IPS-18a (cell line): ENCODE measurements around the gene NLRC3.
"Not testable (repeated sequence)": the region's sequence is repeated elsewhere in the genome, so short reads cannot be mapped to it uniquely, and the experiment has no call there.

Source experiments
- H3K27ac ChIP-seq: one replicate; pipeline ENCODE4 v1.5.1; 2013; ENCODE audit warnings: low read length
- H3K27me3 ChIP-seq: one replicate; pipeline ENCODE4 v1.6.1; 2013; ENCODE audit warnings: mild to moderate bottlenecking, low read length; ENCODE audit not compliant: control insufficient read depth, insufficient read depth
- H3K36me3 ChIP-seq: one replicate; pipeline ENCODE4 v1.6.1; 2013; ENCODE audit warnings: low read depth, low read length; ENCODE audit not compliant: control insufficient read depth
- H3K4me1 ChIP-seq: one replicate; pipeline ENCODE4 v1.6.1; 2013; ENCODE audit warnings: low read depth, low read length; ENCODE audit not compliant: control insufficient read depth
- H3K4me3 ChIP-seq: one replicate; pipeline ENCODE4 v1.5.1; 2013; ENCODE audit warnings: low read length
- H3K9ac ChIP-seq: one replicate; pipeline ENCODE4 v1.6.1; 2013; ENCODE audit warnings: mild to moderate bottlenecking, low read length, moderate library complexity
- H3K9me3 ChIP-seq: one replicate; pipeline ENCODE4 v1.6.1; 2013; ENCODE audit warnings: low read depth, low read length; ENCODE audit not compliant: control insufficient read depth

NLRC3 gene

DNA sequence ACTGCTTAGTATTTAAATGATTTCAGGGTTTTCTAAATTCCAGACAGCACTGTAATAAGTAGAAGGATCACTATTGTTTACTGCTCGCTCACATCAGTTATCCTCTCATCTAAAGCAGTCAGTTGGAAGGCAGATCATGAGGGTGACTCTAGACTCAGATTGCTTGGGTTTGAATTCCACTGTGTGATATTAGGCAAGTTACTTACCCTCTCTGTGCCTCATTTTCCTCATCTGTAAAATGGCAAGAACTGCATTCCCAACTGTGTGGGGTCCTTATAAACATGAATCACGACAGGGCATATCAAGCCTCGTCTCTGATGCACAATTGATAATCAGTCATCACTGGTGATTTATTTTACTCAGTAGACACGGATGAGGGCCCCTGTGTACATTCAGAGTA is 61.3 kb downstream of the NLRC3 start:
- Histone ChIP-seq H3K27ac (no peak overlapping the region), H3K9me3 (no peaks in the 10 kb centered on the region), H3K36me3 (no peaks in the 10 kb centered on the region), H3K4me1 (no peaks in the 10 kb centered on the region), H3K9ac (no peak overlapping the region), H3K4me3 (no peak overlapping the region), H3K27me3 (no peaks in the 10 kb centered on the region)

DNA sequence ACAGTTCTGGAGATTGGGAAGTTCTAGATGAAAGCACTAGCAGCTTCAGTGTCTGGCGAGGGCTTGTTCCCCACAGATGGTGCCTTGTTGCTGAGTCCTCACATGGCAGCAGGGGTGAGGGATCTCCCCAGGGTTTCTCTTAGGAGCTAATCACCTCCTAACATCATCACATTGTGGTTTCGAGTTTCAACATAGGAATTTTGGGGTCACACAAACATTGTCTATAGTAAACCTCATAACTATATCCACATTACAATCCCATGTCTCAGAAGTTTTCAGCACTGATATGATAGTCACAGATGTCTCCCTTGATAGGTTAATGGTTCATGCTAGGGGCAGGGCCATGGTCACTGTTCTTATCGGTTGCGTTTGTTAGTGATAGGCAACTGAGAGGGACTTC is 62.6 kb downstream of the NLRC3 start:
- Histone ChIP-seq H3K36me3 (no peaks in the 10 kb centered on the region), H3K9ac (no peak overlapping the region)

DNA sequence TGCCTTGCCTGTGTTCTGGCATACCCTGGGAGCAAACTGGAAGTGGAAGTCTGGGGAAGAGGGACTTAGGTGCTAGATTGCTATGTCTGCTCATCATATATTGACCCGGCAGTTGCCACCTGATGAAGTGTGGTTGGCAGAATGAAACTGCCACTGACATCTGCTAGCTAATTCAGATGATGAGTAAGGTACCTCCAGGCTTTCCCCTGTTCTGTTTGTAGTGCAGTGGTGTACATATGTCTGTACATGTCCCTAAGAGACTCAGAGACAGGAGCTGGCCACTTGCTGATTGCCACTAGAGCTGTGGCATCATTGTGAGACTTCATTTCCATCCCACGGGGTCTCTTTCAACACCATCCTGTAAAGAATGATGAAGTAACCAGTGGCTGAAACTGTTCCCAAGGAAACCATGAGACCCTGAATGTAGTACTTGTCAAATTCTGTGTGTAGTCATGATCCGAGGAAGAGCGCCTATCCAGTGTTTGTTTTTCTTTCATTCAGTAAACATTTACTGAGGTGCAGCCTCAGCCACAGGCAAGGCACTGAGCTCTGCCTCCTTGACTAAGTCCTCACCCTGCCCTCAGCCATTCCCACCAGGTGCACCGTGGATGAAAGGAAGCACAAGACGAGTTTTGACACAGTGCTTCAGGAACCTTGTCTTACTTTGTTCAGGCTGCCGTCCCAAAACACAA is 63.2 kb downstream of the NLRC3 start:
- no peaks in the 10 kb centered on the region for H3K9me3 ChIP-seq
- no peaks in the 10 kb centered on the region for H3K4me1 ChIP-seq
- H3K36me3 ChIP-seq, result no peaks in the 10 kb centered on the region
- H3K27ac ChIP-seq, result no peak overlapping the region
- no peak overlapping the region for H3K4me3 ChIP-seq
- no peak overlapping the region for H3K9ac ChIP-seq
- no peaks in the 10 kb centered on the region for H3K27me3 ChIP-seq

More for the DNA sequence above, 62.6 kb downstream of the NLRC3 start:
- Histone ChIP-seq H3K27ac (no peak overlapping the region), H3K9me3 (no peaks in the 10 kb centered on the region), H3K4me3 (no peak overlapping the region), H3K4me1 (no peaks in the 10 kb centered on the region), H3K27me3 (no peaks in the 10 kb centered on the region)

DNA sequence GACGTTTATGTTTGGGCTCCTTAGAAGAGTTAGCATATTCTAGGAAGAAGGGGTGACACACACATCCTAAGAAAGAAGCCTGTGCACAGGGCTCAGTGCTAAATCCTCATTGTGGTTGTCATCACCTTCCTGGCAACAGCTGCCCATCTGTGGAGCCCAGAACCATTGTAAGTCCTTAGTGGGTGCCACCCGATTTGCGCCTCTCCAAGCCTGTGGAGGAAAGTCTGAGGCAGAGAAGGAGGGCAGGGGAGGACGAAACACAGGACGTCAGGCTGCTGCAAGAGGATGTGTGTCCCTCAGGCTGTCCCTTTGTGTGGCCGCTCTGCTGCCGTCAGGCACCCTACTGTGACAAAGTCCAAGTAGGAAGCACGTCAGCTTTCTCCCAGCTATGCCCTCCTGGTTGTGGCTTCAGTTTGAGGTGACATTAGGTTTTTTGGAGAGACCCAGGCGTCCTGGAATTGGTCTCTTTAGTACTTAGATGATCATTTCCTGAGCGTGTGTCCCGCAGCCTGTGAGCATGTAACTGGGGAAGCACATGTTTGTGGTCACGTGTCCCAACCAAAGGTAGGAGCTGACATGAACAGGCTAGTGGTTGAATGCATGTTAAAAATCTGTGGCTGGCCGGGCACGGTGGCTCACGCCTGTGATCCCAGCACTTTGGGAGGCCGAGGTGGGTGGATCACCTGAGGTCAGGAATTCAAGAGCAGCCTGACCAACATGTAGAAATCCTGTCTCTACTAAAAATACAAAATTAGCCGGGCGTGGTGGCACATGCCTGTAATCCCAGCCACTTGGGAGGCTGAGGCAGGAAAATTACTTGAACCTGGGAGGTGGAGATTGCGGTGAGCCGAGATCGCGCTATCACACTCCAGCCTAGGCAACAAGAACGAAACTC is 65.7 kb downstream of the NLRC3 start:
- Histone ChIP-seq H3K36me3 (peaks cover 10% of the 10 kb centered on the region), H3K4me3 (no peak overlapping the region), H3K27ac (no peak overlapping the region), H3K9me3 (no peaks in the 10 kb centered on the region), H3K4me1 (no peaks in the 10 kb centered on the region), H3K27me3 (no peaks in the 10 kb centered on the region), H3K9ac (no peak overlapping the region)

DNA sequence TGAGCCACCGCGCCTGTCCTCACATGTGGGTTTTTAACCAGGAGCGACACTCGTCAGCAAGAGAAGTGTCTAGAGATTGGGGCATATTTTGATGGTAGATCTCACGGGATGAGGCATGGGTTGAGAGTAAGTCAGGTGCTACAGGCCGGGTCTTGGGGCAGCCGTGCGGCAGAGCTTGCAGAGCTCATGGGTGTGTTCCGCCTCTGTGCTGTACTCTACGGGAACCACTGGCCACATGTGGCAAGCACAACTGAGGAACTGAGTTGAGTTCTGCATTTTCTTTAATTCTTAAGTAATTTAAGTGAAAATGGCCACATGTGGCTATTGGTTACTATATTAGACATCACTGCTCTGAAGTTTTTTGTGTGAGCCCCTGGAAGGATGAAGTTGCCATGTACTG is 66.8 kb downstream of the NLRC3 start:
- Histone ChIP-seq H3K9ac (no peak overlapping the region), H3K36me3 (peaks cover 12% of the 10 kb centered on the region), H3K9me3 (no peaks in the 10 kb centered on the region), H3K27ac (no peak overlapping the region), H3K4me1 (no peaks in the 10 kb centered on the region), H3K4me3 (no peak overlapping the region), H3K27me3 (no peaks in the 10 kb centered on the region)

DNA sequence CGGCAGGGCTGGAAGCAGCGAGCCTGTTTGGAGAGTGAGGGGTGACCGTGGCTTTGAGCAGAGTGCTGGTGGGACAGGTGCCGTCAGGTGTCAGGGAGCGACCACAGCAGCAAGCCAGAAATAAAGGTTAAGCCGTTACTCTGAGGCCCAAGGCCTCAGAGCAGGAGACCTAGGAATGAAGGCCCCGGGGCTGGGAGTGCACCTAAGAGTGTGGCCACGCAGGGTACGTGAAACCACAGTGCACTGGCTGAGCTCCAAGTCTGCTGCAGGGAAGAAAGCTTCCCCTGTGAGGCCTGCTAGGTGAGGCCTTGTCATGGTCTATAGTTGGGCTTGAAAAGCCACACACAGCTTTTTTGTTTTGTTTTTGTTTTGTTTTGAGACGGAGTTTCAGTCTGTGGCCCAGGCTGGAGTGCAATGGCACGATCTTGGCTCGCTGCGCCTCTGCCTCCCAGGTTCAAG is 67.7 kb downstream of the NLRC3 start:
- no peaks in the 10 kb centered on the region for H3K9me3 ChIP-seq
- no peaks in the 10 kb centered on the region for H3K27me3 ChIP-seq
- H3K4me1 ChIP-seq, result no peaks in the 10 kb centered on the region
- H3K9ac ChIP-seq, result no peak overlapping the region
- no peak overlapping the region for H3K4me3 ChIP-seq
- H3K27ac ChIP-seq, result no peak overlapping the region
- peaks cover 12% of the 10 kb centered on the region for H3K36me3 ChIP-seq

DNA sequence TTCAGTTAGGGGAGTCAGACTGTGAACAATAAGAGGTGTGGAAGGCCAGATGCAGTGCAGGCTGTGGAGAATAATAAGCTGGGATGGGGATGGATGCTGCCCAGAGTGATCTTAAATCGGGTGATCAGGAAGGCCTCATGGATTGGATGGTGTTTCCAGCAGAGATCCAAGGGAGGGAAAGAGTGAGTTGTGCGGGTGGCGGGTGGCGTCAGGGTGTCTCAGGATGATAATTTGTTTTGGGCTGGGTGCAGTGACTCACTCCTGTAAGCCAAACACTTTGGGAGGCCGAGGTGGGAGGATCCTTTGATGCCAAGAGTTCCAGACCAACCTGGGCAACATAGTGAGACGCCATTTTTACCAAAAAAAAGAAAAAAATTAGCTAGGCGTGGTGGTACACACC is 68.5 kb downstream of the NLRC3 start:
- no peaks in the 10 kb centered on the region for H3K27me3 ChIP-seq
- H3K4me3 ChIP-seq, result no peak overlapping the region
- no peaks in the 10 kb centered on the region for H3K4me1 ChIP-seq
- no peak overlapping the region for H3K9ac ChIP-seq
- H3K36me3 ChIP-seq, result peaks cover 12% of the 10 kb centered on the region
- no peak overlapping the region for H3K27ac ChIP-seq
- no peaks in the 10 kb centered on the region for H3K9me3 ChIP-seq

DNA sequence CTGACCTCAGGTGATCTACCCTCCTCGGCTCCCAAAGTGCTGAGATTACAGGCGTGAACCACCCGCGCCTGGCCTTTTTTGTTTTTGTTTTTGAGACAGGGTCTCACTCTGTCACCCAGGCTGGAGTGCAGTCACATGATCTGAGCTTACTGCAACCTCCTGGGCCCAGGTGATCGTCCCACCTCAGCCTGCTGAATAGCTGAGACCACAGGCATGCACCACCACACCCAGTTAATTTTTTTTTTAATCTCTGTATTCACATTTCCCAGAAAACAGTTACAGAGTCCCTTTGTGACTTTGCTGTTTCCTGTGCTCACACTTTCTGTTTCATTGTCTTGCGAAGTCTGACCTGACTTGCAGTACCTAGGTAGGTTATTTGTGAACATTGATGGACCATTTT is 73.7 kb downstream of the NLRC3 start:
- Histone ChIP-seq H3K9me3 (no peaks in the 10 kb centered on the region), H3K27ac (no peak overlapping the region), H3K4me1 (peaks cover 6% of the 10 kb centered on the region), H3K27me3 (no peaks in the 10 kb centered on the region), H3K36me3 (peaks cover 11% of the 10 kb centered on the region), H3K9ac (no peak overlapping the region), H3K4me3 (no peak overlapping the region)

DNA sequence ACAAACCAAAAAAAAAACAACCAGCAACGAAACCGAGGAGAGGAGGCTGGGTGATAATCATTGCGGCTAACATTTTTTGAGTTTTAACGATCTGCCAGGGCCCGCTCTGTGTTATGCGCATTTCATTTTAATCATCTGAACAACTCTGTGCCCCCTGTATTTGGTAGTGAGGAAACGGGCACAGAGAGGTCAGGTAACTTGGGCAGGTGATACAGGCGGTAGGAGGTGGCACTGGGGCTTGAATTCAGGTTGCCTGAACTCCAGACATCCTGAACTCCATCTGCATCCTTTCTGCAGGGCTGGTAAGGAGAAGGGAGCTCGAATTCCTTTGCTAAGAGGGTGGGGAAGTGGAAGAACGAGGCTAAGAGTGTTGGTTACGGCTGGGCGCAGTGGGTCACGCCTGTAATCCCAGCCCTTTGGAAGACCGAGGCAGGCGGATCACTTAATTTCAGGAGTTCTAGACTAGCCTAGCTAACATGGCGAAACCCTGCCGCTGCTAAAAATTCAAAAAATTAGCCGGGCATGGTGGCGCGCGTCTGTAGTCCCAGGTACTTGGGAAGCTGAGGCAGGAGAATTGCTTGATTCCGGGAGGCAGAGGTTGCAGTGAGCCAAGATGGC is 75.3 kb downstream of the NLRC3 start:
- H3K4me3 ChIP-seq, result peak overlapping the region; percentile 89
- H3K36me3 ChIP-seq, result peaks cover 2% of the 10 kb centered on the region
- no peak overlapping the region for H3K27ac ChIP-seq
- no peaks in the 10 kb centered on the region for H3K27me3 ChIP-seq
- peak overlapping the region; percentile 88 for H3K9ac ChIP-seq
- peaks cover 6% of the 10 kb centered on the region for H3K4me1 ChIP-seq
- H3K9me3 ChIP-seq, result no peaks in the 10 kb centered on the region

DNA sequence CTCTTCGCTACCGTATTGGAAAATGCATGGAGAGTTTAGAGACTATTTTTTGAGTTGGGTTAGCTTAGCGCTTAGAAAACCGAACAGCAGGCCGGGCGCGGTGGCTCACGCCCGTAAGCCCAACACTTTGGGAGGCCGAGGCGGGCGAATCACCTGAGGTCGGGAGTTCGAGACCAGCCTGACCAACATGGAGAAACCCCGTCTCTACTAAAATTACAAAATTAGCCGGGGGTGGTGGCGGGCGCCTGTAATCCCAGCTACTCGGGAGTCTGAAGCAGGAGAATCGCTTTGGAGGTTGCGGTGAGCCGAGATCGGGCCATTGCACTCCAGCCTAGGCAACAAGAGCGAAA is 75.8 kb downstream of the NLRC3 start:
- Histone ChIP-seq H3K4me3 (peak overlapping the region; percentile 89), H3K27ac (peak overlapping the region; percentile 91), H3K9ac (peak overlapping the region; percentile 88)
- H3K27me3 ChIP-seq, H3K36me3 ChIP-seq, H3K9me3 ChIP-seq, H3K4me1 ChIP-seq: not testable (repeated sequence)

DNA sequence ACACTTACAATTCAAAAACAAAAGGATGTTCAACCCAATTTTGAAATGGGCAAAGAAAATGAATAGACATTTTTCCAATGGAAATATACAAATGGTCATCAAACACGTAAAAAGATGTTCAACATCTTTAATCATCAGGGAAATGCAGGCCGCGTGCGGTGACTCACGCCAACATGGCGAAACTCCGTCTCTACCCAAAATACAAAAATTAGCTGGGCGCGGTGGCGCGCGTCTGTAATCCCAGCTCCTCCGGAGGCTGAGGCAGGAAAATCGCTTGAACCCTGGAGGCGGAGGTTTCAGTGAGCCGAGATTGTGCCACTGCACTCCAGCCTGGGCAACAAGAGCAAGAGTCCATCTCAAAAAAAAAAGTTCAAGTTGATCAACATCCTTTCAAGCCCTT is 78.2 kb downstream of the NLRC3 start:
- no peaks in the 10 kb centered on the region for H3K36me3 ChIP-seq
- no peak overlapping the region for H3K9ac ChIP-seq
- peaks cover 6% of the 10 kb centered on the region for H3K4me1 ChIP-seq
- H3K9me3 ChIP-seq, result no peaks in the 10 kb centered on the region
- no peaks in the 10 kb centered on the region for H3K27me3 ChIP-seq
- no peak overlapping the region for H3K4me3 ChIP-seq
- no peak overlapping the region for H3K27ac ChIP-seq
